PC-3 (cell line): ENCODE data around the gene ARHGAP18. TPM values are rescaled to one million over a fixed set of nuclear protein-coding genes. Genes with fewer than 3 reads are reported as not detected.

ENCODE experiments used
- ATAC-seq: fragments of 200-7000 bp; cut with Tn5 transposase; 2 replicates; pipeline ENCODE4 v1.9.1; 2020; ENCODE audit warnings: mild to moderate bottlenecking, moderate library complexity
- BruUV-seq: library from RNA; stranded (reverse); fragments of 400-500 nt; replicated peaks from 2 replicates; lab custom pipeline; 2021; lab: Mats Ljungman, UMichigan
- CTCF ChIA-PET: fragments of 300-600 bp; sonication (Branson Sonifier 250); formaldehyde crosslinking; loops from one replicate; lab custom pipeline; 2022; ENCODE audit warnings: antibody characterized with exemption; lab: Charles Lee
- POLR2A ChIA-PET: fragments of 300-600 bp; sonication (Branson Sonifier 250); formaldehyde crosslinking; loops from one replicate; lab custom pipeline; 2022; ENCODE audit warnings: antibody characterized with exemption; ENCODE audit not compliant: unreplicated experiment; lab: Charles Lee
- DNase-seq: peaks from one replicate; pipeline ENCODE4 v3.0.0-alpha.2; 2015
- H2AFZ ChIP-seq: fragments of 300-600 bp; sonication (generic); 2 replicates; pipeline ENCODE4 v1.6.0; 2016; ENCODE audit warnings: antibody characterized with exemption, low read length
- H3F3A ChIP-seq: fragments of 300-600 bp; sonication (generic); one replicate; pipeline ENCODE4 v1.6.0; 2017; ENCODE audit warnings: antibody characterized with exemption, low read length, control low read depth, mild to moderate bottlenecking; ENCODE audit not compliant: unreplicated experiment
- H3K27ac ChIP-seq: fragments of 300-600 bp; sonication (generic); 2 replicates; pipeline ENCODE4 v1.5.1; 2016; ENCODE audit warnings: mild to moderate bottlenecking, low read length
- H3K27me3 ChIP-seq: fragments of 300-600 bp; sonication (generic); 2 replicates; pipeline ENCODE4 v1.6.1; 2016; ENCODE audit warnings: low read length, mixed read lengths
- H3K36me3 ChIP-seq: fragments of 300-600 bp; sonication (generic); 2 replicates; pipeline ENCODE4 v1.6.1; 2016; ENCODE audit warnings: low read depth, mixed run types, low read length, mixed read lengths
- H3K4me1 ChIP-seq: fragments of 300-600 bp; sonication (generic); 2 replicates; pipeline ENCODE4 v1.5.1; 2016; ENCODE audit warnings: low read length; ENCODE audit not compliant: insufficient read depth
- H3K4me2 ChIP-seq: fragments of 300-600 bp; sonication (generic); 2 replicates; pipeline ENCODE4 v1.6.0; 2016; ENCODE audit warnings: low read length
- H3K4me3 ChIP-seq: fragments of 300-600 bp; sonication (generic); 2 replicates; pipeline ENCODE4 v1.5.1; 2016; ENCODE audit warnings: mild to moderate bottlenecking, low read length, mixed read lengths
- H3K79me2 ChIP-seq: fragments of 300-600 bp; sonication (generic); 2 replicates; pipeline ENCODE4 v1.6.1; 2017; ENCODE audit warnings: low read length, mixed read lengths
- H3K9ac ChIP-seq: fragments of 300-600 bp; sonication (generic); 2 replicates; pipeline ENCODE4 v1.6.0; 2016; ENCODE audit warnings: mild to moderate bottlenecking, low read length
- H3K9me2 ChIP-seq: fragments of 300-600 bp; sonication (generic); replicated peaks from 2 replicates; pipeline ENCODE4 v1.6.1; 2016; ENCODE audit warnings: mixed run types, low read length, mixed read lengths
- H3K9me3 ChIP-seq: fragments of 300-600 bp; sonication (generic); 2 replicates; pipeline ENCODE4 v1.6.1; 2016; ENCODE audit warnings: low read length, mixed read lengths
- H4K20me1 ChIP-seq: fragments of 300-600 bp; sonication (generic); 2 replicates; pipeline ENCODE4 v1.6.1; 2016; ENCODE audit warnings: low read length, mixed read lengths
- CTCF ChIP-seq: fragments of 300-600 bp; sonication (generic); conservative IDR thresholded peaks from 2 replicates; pipeline ENCODE4 v1.5.1; 2017; ENCODE audit warnings: antibody characterized with exemption, low read depth, mild to moderate bottlenecking, low read length
- EZH2 ChIP-seq: fragments of 300-600 bp; sonication (generic); IDR thresholded peaks from one replicate; pipeline ENCODE4 v1.6.1; 2017; ENCODE audit warnings: antibody characterized with exemption, mild to moderate bottlenecking, low read length; ENCODE audit not compliant: unreplicated experiment
- EZH2phosphoT487 ChIP-seq: fragments of 300-600 bp; sonication (generic); IDR thresholded peaks from 2 replicates; pipeline ENCODE4 v1.6.1; 2018; ENCODE audit warnings: mild to moderate bottlenecking, antibody characterized with exemption, low read length, borderline replicate concordance
- intact Hi-C: fragments of 100-400 bp; cut with micrococcal nuclease; formaldehyde crosslinking; loops from 2 replicates; pipeline ENCODE4 v1.9.0; 2023
- total RNA-seq: library from RNA; depleted of rRNA; stranded (reverse); fragments of >200 nt; gene quantifications from 2 replicates; pipeline ENCODE4 v1.2.3, GENCODE V29; 2014

The ARHGAP18 gene
- total RNA-seq, 1 experiment from 2014 or later: 5.9 TPM

- Histone ChIP-seq H3K79me2 (no peaks in the 10 kb centered on the region), H4K20me1 (no peaks in the 10 kb centered on the region), H3K36me3 (no peaks in the 10 kb centered on the region), H3K4me3 (no peak overlapping the region), H3K9me2 (no peaks in the 10 kb centered on the region), H3K9ac (no peak overlapping the region), H3K4me1 (peaks cover 12% of the 10 kb centered on the region), H3F3A (no peaks in the 10 kb centered on the region), H3K27me3 (no peaks in the 10 kb centered on the region), H2AFZ (no peak overlapping the region), H3K4me2 (no peak overlapping the region), H3K9me3 (no peaks in the 10 kb centered on the region), H3K27ac (no peak overlapping the region)
- intact Hi-C loops: no loop called here
- DNase-seq: no peak
- POLR2A ChIA-PET: no interaction called here
- TF ChIP-seq EZH2phosphoT487 (no peak), CTCF (no peak), EZH2 (no peak)
- no peak for ATAC-seq
- CTCF ChIA-PET: no interaction called here
- BruUV-seq: no TSS peak
These were observed 30.0 kb upstream of the ARHGAP18 start for GRCh38 chr6:129740013-129740412.

GRCh38 chr6:129736105-129736504 lies 26.1 kb upstream of the ARHGAP18 start:
- Histone ChIP-seq H2AFZ (no peak overlapping the region), H3K27me3 (no peaks in the 10 kb centered on the region), H3K9me2 (no peaks in the 10 kb centered on the region), H3K4me1 (peaks cover 4% of the 10 kb centered on the region; the same call in 1 of the 2 replicates), H3F3A (no peaks in the 10 kb centered on the region), H3K9ac (no peak overlapping the region), H3K36me3 (no peaks in the 10 kb centered on the region), H3K4me2 (no peak overlapping the region), H3K9me3 (no peaks in the 10 kb centered on the region), H3K4me3 (no peak overlapping the region), H3K27ac (no peak overlapping the region), H4K20me1 (no peaks in the 10 kb centered on the region), H3K79me2 (no peaks in the 10 kb centered on the region)
- intact Hi-C loops: no loop called here
- no peak for DNase-seq
- TF ChIP-seq CTCF (no peak), EZH2phosphoT487 (no peak), EZH2 (no peak)
- ChIA-PET CTCF (no interaction called here), POLR2A (no interaction called here)
- no peak for ATAC-seq
- no TSS peak for BruUV-seq

DNA sequence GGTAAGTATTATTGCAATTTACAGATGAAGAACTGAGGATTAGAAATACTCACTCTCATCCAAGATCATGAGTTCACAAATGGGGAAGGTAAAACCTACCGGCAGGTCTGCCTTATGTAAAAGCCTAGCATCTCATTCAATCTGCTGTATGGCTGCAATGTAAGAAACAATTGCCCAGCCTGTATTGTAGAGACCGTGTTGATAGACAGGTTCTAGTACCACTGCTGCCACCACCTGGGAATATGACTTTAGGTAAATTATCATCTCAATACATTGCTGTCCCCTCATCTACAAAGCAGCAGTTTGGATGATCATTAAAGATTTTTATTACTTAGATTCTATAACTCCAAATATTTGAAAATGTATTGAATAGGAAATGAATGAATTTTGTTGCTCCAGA lies 23.3 kb upstream of the ARHGAP18 start:
- DNase-seq: peak; percentile 37
- H3K4me2 ChIP-seq: no peak overlapping the region
- no peaks in the 10 kb centered on the region for H3K36me3 ChIP-seq
- no peaks in the 10 kb centered on the region for H3K9me2 ChIP-seq
- no peak for TF ChIP-seq EZH2
- TF ChIP-seq CTCF: peak; percentile 48
- H3K4me1 ChIP-seq: peaks cover 4% of the 10 kb centered on the region; the same call in 1 of the 2 replicates
- no peaks in the 10 kb centered on the region for H3K9me3 ChIP-seq
- H3K27me3 ChIP-seq: no peaks in the 10 kb centered on the region
- no peak overlapping the region for H3K4me3 ChIP-seq
- no peak overlapping the region for H3K27ac ChIP-seq
- ATAC-seq: peak; percentile 60
- no peaks in the 10 kb centered on the region for H4K20me1 ChIP-seq
- H3K79me2 ChIP-seq: no peaks in the 10 kb centered on the region
- no TSS peak for BruUV-seq
- ChIA-PET POLR2A (no interaction called here), CTCF (no interaction called here)
- H3K9ac ChIP-seq: no peak overlapping the region
- H3F3A ChIP-seq: no peaks in the 10 kb centered on the region
- intact Hi-C loops: no loop called here
- no peak overlapping the region for H2AFZ ChIP-seq
